MCF 10A (cell line): ENCODE data around the gene PSMD10. TPM values are rescaled to one million over a fixed set of nuclear protein-coding genes. Genes with fewer than 3 reads are reported as not detected.

Experiments
- BruUV-seq: library from RNA; stranded (reverse); fragments of 400-500 nt; replicated peaks from 2 replicates; lab custom pipeline; 2021; lab: Mats Ljungman, UMichigan
- CTCF ChIA-PET: fragments of 300-600 bp; sonication (Branson Sonifier 250); formaldehyde crosslinking; extraction: SDS; loops from one replicate; lab custom pipeline; 2021; ENCODE audit warnings: antibody characterized with exemption, inconsistent platforms; lab: Yijun Ruan, JAX
- POLR2A ChIA-PET: fragments of 300-600, 350-650 bp; sonication (Branson Sonifier 250); formaldehyde crosslinking; extraction: SDS; loops from one replicate; lab custom pipeline; 2020; ENCODE audit warnings: antibody characterized with exemption, inconsistent platforms; lab: Yijun Ruan, JAX
- DNase-seq: peaks from one replicate; pipeline ENCODE4 v3.0.0-alpha.2; 2018; ENCODE audit not compliant: unreplicated experiment
- H3K27ac Mint-ChIP-seq: one replicate; pipeline ENCODE4 v1.8.0; 2022; ENCODE audit warnings: mild to moderate bottlenecking, low read depth, mixed read lengths; ENCODE audit not compliant: unreplicated experiment
- H3K27me3 Mint-ChIP-seq: one replicate; pipeline ENCODE4 v1.8.0; 2022; ENCODE audit warnings: mixed read lengths; ENCODE audit not compliant: insufficient read depth, unreplicated experiment
- H3K36me3 Mint-ChIP-seq: one replicate; pipeline ENCODE4 v1.8.0; 2022; ENCODE audit warnings: mild to moderate bottlenecking, moderate library complexity, mixed read lengths; ENCODE audit not compliant: insufficient read depth, unreplicated experiment
- H3K4me1 Mint-ChIP-seq: one replicate; pipeline ENCODE4 v1.8.0; 2022; ENCODE audit warnings: mixed read lengths; ENCODE audit not compliant: insufficient read depth, unreplicated experiment
- H3K4me3 Mint-ChIP-seq: one replicate; pipeline ENCODE4 v1.8.0; 2022; ENCODE audit warnings: mild to moderate bottlenecking, moderate library complexity, mixed read lengths; ENCODE audit not compliant: unreplicated experiment
- H3K9me3 Mint-ChIP-seq: one replicate; pipeline ENCODE4 v1.8.0; 2022; ENCODE audit warnings: mixed read lengths; ENCODE audit not compliant: unreplicated experiment
- intact Hi-C: fragments of 100-400 bp; cut with micrococcal nuclease; formaldehyde crosslinking; loops from 2 replicates; pipeline ENCODE4 v1.14.1; 2022
- total RNA-seq: library from RNA; stranded (reverse); gene quantifications from 2 replicates; pipeline ENCODE4 v1.2.3, GENCODE V29; 2022
- TF ChIP-seq, protein P1 (sequence below): fragments of 200-600 bp; IDR thresholded peaks from one replicate; pipeline ENCODE4 v1.8.0; 2022; ENCODE audit warnings: antibody characterized with exemption, mild to moderate bottlenecking; ENCODE audit not compliant: unreplicated experiment

The PSMD10 gene
- total RNA-seq, 1 experiment from 2014 or later: 52.6 TPM

- CTCF ChIA-PET: no interaction called here
- TF ChIP-seq, protein P1, sequence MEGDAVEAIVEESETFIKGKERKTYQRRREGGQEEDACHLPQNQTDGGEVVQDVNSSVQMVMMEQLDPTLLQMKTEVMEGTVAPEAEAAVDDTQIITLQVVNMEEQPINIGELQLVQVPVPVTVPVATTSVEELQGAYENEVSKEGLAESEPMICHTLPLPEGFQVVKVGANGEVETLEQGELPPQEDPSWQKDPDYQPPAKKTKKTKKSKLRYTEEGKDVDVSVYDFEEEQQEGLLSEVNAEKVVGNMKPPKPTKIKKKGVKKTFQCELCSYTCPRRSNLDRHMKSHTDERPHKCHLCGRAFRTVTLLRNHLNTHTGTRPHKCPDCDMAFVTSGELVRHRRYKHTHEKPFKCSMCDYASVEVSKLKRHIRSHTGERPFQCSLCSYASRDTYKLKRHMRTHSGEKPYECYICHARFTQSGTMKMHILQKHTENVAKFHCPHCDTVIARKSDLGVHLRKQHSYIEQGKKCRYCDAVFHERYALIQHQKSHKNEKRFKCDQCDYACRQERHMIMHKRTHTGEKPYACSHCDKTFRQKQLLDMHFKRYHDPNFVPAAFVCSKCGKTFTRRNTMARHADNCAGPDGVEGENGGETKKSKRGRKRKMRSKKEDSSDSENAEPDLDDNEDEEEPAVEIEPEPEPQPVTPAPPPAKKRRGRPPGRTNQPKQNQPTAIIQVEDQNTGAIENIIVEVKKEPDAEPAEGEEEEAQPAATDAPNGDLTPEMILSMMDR: no peak
These were observed 41.7 kb downstream of the PSMD10 start for GRCh38 chrX:108049649-108050048.

DNA sequence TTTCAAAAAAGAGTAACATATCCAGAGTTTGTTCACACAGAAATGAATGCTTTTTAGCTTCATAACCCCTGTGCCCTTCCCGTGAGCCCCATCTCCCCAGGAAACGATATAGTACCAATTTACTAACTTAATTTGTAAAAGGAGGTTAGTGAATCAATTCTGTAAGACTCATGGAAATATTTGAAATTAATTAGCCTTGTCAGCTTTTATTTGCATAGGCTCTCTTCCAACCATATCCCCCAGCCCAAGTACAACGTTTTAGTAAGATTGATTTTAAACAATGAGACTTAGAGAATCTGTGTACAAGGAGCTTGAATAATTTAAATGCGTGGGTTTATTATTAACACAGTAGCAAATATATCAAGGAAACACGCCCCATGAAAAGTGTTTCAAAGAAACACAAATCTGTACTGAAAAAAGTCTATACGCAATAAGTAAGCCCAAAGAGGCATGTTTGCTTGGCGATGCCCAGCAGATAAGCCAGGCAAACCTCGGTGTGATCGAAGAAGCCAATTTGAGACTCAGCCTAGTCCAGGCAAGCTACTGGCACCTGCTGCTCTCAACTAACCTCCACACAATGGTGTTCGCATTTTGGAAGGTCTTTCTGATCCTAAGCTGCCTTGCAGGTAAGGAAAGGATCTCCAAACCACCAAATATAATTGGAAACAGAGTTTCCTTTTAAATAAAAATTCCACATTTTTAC lies 46.6 kb downstream of the PSMD10 start, which contains the start of gene VSIG1:
Gene VSIG1, plus strand, starts transcription at position 512 of the 703 bp plus-strand sequence. Its CDS starts 66 bp downstream, at position 578.
- intact Hi-C loops: no loop called here
- ChIA-PET CTCF (interaction anchor here (0.9 to 1.3 kb wide), 2 partner anchors 8 to 25 kb away, joined by 3 to 4 read pairs; no protein-coding TSS in a partner anchor), POLR2A (no interaction called here)
- Mint-ChIP-seq H3K4me1 (no peaks in the 10 kb centered on the region), H3K9me3 (no peaks in the 10 kb centered on the region), H3K27me3 (peaks cover 45% of the 10 kb centered on the region), H3K4me3 (no peak within 1 kb of the TSS), H3K27ac (no peak within 1 kb of the TSS), H3K36me3 (no peaks in the 10 kb centered on the region)
- TF ChIP-seq, protein P1: no peak
- DNase-seq: no peak
- BruUV-seq: no TSS peak

More at GRCh38 chrX:108049649-108050048, 41.7 kb downstream of the PSMD10 start:
- Mint-ChIP-seq H3K27ac (no peak overlapping the region), H3K36me3 (no peaks in the 10 kb centered on the region), H3K27me3 (peaks cover 66% of the 10 kb centered on the region), H3K4me3 (no peak overlapping the region), H3K9me3 (no peaks in the 10 kb centered on the region), H3K4me1 (no peaks in the 10 kb centered on the region)
- POLR2A ChIA-PET: no interaction called here
- intact Hi-C loops: no loop called here
- no TSS peak for BruUV-seq
- no peak for DNase-seq

- intact Hi-C loops: no loop called here
- H3K4me3 Mint-ChIP-seq: no peak overlapping the region
These were observed 54.9 kb downstream of the PSMD10 start for GRCh38 chrX:108036298-108036973.

More at GRCh38 chrX:108036298-108036973, 54.9 kb downstream of the PSMD10 start:
- peak overlapping the region; percentile 29 for H3K27ac Mint-ChIP-seq
- H3K4me1 Mint-ChIP-seq: peaks cover 10% of the 10 kb centered on the region
- BruUV-seq: no TSS peak
- CTCF ChIA-PET: interaction anchor here (1.0 to 1.3 kb wide), 2 partner anchors 9 to 34 kb away, joined by 4 to 5 read pairs; partner anchors contain the start of gene VSIG1
- peaks cover 75% of the 10 kb centered on the region for H3K27me3 Mint-ChIP-seq
- H3K36me3 Mint-ChIP-seq: no peaks in the 10 kb centered on the region
- H3K9me3 Mint-ChIP-seq: no peaks in the 10 kb centered on the region
- TF ChIP-seq, protein P1: no peak
- peak; percentile 80 for DNase-seq
- POLR2A ChIA-PET: interaction anchor here (0.6 to 1.5 kb wide), 3 partner anchors 9 to 34 kb away, joined by 3 to 8 read pairs (median 3); no protein-coding TSS in a partner anchor
